Breast epithelium (tissue), 3 donors: ENCODE data around the gene MRPL30.

Experiments
- POLR2A ChIP-seq: fragments of 450-650 bp; IDR thresholded peaks from one replicate; pipeline ENCODE4 v1.6.1; 2016; ENCODE audit warnings: antibody characterized with exemption, mild to moderate bottlenecking, moderate library complexity
- POLR2AphosphoS5 ChIP-seq, 3 donors: sonication (generic); formaldehyde crosslinking; IDR thresholded peaks; one replicate each; pipeline ENCODE4 v1.6.1; 2017; ENCODE audit warnings: antibody characterized with exemption in 3 of 3
- TF ChIP-seq, protein P1 (sequence below), 3 donors: fragments of 450-650 bp; IDR thresholded peaks; one replicate each; pipeline ENCODE4 v1.5.1; 2016 to 2017; ENCODE audit warnings: antibody characterized with exemption in 3 of 3, mild to moderate bottlenecking in 3 of 3, moderate library complexity in 3 of 3

DNA sequence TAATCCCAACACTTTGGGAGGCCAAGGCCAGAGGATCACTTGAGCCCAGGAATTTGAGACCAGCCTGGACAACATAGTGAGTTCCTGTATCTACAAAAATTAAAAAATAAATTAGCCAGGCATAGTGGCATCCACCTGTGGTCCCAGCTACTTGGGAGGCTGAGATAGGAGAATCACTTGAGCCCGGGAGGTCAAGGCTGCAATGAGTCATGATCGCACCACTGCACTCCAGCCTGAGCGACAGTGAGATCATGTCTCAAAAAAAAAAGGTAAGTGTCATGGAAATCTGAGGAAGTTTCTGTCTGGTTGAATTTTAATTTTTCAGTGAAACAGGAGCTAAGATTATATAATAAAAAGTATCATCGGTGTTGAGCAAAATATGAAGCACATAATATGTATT lies 42.0 kb upstream of the MRPL30 start:
- TF ChIP-seq, protein P1, sequence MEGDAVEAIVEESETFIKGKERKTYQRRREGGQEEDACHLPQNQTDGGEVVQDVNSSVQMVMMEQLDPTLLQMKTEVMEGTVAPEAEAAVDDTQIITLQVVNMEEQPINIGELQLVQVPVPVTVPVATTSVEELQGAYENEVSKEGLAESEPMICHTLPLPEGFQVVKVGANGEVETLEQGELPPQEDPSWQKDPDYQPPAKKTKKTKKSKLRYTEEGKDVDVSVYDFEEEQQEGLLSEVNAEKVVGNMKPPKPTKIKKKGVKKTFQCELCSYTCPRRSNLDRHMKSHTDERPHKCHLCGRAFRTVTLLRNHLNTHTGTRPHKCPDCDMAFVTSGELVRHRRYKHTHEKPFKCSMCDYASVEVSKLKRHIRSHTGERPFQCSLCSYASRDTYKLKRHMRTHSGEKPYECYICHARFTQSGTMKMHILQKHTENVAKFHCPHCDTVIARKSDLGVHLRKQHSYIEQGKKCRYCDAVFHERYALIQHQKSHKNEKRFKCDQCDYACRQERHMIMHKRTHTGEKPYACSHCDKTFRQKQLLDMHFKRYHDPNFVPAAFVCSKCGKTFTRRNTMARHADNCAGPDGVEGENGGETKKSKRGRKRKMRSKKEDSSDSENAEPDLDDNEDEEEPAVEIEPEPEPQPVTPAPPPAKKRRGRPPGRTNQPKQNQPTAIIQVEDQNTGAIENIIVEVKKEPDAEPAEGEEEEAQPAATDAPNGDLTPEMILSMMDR (IDR thresholded peaks at IDR 0.05): no peak
- TF ChIP-seq POLR2A: no peak
- TF ChIP-seq POLR2AphosphoS5 (IDR thresholded peaks at IDR 0.05): no peak
